Measurements from ENCODE around the gene POU3F3.

Gene POU3F3

DNA sequence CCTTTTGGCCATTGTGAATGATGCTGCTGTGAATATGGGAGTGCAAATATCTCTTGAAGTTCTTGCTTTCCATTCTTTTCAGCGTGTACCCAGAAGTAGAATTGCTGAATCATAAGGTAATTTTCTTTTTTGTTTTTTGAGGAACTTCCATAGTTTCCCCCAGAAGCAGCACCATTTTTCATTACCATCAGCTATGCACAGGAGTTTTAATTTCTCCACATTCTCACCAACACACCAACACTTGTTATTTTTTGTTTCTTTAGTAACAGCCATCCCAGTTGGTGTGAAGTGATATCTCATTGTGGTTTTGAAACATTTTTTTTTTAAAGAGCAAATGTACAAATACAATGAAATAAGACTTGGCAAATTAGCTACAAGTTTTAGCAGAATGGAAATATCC is 21.3 kb downstream of the POU3F3 start:
- DNase-seq (ENCODE audit: low read depth in 2 of 2) = no peak

DNA sequence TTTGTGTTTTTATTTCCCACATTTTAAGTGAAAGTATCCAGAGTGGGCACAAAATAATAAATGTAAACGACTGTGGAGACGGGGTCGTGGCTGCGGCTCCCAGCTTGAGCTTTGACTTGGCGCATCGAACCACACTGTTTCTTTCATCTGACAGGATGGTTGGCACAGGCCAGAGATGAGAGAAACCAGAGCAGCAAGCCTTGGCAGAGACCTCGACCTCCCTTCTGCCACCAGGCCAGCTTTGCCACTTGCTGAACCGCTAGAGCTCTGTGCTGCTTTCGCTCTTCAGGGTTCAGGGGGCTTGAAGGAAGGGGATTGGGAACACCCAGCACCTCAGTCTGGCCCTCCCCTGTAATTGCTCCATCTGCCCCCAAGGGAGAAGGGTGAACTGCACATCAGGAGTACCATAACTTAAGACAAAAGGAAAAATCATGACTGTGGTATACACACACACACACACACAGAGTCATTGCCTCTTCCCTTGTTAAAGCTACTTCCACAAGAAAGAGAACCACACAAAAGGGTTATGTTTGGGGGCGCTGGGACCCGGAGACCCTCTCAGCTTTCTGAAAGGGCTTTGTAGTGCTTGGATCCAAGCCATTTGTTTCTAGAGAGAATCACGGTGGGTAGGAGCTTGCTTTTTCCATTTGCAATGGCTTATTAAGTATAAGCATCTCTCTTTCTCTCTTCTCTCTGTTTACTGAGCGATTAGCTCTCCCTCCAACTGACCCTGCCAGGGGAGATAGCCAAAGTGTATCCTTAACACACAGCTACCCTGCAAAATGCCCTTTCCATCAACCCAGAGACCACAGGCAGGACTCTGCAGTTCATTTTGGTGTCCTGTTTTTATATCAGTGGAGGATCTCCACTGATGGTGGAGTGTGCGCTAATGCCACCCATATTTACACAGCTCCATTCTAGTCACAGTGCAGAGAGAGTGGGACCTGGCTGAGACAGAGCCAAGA is 23.0 kb downstream of the POU3F3 start:
- no peak for DNase-seq (ENCODE audit: low read depth in 2 of 2)

DNA sequence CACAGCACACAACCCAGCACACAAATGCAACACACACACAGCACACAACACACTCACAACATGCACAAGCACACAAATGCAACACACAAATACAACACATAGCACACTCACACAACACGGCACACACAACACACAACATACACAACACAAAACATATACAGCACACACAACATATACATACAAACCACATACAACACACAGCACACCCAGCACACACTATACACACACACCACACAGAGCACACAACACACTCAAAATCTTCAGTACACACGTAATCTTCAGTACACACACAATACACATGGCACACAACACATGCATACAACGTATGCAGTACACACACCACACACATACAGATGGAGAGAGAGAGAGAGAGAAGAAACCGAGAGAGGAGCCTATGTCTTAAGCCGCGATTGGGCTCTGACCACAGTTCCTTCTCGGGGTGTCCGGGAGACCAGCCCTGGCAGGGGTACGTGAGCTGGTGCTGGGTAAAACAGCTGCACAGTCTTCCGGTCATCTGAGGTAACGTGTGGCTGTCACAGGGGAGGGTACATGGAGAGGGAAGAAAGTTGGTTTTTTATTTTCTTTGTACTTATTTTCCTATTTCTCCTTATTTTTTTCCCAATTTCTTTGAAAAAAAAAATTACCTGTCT is 25.1 kb downstream of the POU3F3 start:
- no peak for DNase-seq (ENCODE audit: low read depth in 2 of 2)

DNA sequence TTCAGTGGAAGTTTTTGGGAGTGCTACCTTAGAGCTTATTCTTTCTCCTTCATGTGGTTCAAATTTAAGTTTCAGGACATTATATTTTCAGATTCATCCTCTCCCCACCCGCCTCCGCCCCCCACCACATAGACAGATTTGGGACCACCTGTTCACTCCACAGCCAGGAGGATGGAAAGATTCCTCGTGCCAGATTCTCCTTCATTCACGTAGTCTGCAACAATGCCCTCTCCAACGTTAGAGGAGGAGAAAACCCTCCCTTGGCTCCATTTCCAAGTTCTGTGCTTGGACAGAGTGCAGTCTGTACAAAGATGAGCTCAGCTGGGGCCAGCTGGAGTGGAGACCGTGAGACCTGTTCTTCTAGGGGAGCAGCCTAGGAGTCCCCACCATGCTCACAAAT is 26.2 kb downstream of the POU3F3 start:
- DNase-seq (ENCODE audit: low read depth in 2 of 2) = no peak

DNA sequence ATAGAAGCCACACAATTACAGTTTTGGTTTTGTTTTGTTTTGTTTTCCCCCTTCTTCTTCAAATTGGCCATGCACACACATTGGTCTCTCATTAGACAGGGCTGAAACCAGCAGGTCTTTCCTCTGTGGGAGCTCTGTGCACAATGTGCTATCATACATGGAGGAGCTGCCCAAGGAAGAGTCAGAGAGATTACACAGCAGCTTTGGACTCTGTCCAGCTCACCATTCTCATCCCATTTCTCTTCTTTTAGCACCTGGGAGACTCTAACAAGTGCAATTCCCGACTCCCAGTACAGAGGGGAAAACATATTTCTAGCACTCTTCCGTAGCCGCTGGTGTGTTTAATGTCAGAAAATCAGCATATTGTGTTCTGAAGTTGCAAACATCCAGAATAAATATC is 29.4 kb downstream of the POU3F3 start:
- no peak for DNase-seq (ENCODE audit: low read depth in 2 of 2)

DNA sequence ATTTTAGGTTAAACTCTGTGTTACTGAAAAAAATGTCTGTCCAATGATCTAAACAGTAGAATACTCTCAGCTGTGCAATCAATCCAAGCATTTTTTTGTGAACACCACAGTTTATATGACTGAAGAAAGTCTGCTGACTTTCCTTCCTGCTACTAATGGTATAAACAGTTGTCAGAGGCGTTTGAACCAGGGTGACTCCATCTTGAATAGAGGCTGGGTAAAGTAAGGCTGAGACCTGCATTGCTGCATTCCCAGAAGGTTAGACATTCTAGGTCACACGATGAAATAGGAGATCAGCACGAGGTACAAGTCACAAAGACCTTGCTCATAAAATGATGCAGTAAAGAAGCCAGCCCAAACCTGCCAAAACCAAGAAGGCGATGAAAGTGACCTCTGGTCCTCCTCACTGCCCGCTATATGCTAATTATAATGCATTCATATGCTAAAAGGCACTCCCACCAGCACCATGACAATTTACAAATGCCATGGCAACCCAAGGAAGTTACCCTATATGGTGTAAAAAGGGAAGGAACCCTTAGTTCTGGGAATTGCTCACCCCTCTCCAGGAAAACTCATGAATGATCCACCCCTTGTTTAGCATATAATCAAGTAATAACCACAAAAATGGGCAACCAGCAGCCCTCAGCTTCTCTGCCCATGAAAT is 31.3 kb downstream of the POU3F3 start:
- no peak for DNase-seq (ENCODE audit: low read depth in 2 of 2)

DNA sequence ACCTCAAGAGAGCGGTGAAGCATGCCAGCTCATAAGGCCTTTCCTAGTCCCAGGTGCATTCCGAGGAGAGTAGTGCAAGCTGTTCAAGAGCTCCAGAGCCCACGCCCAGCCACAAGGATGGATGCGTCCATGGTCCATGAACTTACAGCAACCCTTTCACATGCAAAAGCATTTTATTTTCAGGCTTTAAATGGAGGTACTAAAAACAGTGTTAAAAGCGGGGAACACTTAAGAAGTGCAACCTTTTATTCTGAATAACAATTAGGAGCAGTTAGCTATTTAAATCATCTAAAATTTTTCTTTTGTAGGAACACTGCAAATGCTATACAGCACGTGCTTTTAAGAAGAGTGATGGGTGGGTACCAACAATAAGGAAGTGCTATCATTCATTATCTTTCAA is 33.8 kb downstream of the POU3F3 start:
- DNase-seq (ENCODE audit: low read depth in 2 of 2) = no peak

DNA sequence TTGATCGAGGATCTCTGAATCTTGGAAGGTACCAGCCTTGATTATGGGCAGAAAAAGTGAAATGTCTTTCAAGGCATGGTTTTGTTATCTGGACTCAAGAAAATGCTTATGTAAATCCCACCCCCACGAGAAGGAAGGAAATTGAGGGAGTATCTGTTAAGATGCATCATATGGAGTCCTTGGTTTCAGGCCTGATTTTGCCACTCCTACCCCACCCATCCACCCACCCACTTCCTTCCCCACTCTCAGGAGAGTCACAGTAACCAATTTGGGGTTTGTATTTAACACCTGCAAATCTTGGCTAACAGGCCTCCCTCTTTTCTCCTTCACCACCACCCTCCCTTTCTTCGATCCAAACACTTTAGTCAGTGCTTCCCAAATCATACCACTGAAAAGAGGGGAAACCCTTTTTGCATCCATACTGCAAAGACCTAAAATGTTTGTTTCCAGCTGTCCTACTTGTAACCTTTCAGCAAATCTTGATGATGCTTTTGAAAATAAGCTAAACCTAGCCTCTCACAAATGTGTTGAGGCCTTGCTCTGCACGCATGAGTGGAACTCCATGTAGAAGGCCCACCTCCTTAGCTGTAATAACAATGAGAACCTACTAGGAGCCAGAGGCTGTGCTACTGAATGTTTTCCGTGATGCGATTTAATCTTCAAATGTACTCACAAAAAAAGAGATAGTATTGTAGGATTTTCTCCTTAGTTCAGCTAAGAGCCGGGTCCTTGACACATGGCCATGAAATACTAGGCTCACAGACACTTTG is 34.8 kb downstream of the POU3F3 start:
- DNase-seq (ENCODE audit: low read depth in 2 of 2) = no peak

DNA sequence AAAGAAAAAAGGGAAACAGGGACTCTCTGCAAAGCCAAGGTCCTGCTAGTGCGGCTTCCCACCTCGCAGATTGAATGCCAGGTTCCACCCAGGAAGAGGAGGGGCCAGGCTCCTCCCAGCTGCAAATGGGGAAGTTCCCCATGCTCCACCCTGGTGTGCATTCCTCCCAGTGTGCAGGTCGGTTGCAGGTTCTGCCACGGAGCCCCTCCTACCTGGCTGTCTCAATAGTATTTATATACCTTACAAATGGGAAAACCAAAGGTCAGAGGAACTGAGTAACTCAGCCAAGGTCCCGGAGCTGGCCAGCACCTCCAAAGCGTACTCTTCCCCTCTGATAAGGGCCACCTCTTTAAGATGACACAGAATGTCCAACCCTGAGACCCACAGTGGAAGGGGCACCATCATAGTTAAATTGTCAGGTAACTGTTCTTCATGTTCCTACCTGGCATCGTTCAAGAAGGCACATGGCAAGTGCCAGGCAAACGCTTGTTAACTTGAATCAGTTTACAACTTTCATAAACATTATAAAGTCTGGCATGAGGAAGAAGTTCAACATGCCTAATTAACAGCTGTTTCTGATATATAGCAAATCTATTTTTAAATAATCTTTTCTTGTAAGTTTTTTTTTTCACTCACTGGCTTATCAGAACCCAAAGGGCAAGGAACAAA is 35.5 kb downstream of the POU3F3 start:
- DNase-seq (ENCODE audit: low read depth in 2 of 2) = no peak

DNA sequence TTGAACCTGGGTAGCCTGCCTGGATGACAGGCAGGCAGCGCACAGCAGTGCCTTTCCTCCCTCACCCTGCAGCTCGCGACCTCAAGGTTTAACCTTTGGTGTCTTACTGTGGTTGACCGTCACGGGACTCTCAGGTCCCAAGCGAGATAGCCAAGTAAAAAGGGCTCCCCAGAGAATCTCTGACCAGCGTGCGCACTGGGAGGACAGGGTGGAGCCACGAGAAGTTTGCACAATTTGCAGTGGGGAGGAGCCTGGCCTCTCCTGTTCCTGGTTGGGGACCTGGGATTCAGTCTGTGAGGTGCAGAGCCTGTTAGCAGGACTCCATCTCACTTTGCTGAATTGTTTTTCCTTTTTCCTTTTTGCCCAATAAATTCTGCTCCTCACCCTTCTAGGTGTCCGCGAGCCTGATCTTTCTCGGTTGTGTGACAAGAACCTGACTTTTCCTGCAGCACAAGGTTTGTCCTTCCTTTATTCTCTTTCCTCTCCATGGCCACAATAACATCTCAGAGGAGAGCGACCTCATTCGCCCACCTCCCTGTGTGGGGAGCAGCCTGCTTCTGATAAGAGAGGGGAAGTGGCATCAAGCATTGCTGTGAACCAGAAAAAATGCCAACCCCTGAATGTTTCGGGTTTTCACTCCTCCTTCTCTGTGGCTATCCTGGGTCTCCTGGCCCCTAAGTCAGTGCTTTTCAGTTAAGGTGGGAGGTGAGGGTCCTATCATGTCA is 36.2 kb downstream of the POU3F3 start:
- no peak for DNase-seq (ENCODE audit: low read depth in 2 of 2)

DNA sequence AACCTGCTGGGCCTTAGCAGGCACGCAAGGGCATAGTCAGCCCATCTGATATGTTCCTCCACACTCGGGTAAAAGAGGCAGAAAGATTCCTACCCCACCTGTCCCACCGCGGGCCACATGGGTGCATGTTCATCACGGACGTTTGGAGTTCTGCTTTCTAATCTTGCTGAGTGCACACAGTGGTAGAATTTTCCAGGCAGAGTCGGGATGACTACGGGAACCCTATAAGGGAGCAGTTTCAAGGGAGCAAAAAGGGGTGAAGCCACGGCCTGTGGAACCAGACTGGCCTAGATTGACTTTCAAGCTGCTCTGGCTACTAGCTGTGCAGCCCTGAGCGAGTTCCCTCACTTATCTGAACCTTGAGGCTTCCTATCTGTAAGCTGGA is 36.8 kb downstream of the POU3F3 start:
- DNase-seq (ENCODE audit: low read depth in 2 of 2) = no peak

DNA sequence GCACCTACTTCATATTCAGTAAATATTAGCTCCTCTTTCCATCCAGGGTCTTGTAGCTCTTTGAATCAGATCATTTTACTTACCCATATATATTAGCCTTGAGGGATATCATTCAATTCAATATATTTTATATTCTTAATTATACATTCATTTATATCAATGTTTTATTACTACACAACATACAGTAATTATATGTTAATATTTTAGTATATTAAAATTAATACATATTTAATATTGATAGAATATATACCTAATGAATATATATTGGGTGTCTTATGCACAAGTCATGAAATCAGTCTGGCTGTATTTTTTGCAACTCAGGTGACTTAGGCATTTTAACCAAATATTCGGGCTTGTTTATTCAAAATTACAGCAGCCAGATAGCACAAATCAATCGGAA is 37.2 kb downstream of the POU3F3 start:
- DNase-seq (ENCODE audit: low read depth in 2 of 2) = no peak

DNA sequence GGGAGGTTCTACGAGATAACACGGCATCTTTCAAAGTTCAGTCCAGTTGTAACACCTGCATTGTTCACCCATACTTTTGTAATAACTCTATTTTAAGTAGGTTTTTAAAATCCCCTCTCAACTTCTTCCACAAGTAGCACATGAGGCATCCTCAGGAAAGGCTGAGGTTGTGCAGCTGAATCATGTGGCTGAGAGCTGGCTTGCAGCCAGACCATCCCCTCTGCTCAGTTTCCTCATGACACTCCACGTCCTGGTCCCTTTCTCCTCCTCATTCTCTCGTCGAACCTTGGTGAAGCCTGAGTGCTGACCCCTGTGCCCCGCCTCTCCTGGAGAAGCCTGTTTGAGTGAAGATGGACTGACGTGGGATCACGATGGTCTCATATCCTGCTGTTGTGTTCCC is 42.5 kb downstream of the POU3F3 start:
- DNase-seq (ENCODE audit: low read depth in 2 of 2) = no peak

DNA sequence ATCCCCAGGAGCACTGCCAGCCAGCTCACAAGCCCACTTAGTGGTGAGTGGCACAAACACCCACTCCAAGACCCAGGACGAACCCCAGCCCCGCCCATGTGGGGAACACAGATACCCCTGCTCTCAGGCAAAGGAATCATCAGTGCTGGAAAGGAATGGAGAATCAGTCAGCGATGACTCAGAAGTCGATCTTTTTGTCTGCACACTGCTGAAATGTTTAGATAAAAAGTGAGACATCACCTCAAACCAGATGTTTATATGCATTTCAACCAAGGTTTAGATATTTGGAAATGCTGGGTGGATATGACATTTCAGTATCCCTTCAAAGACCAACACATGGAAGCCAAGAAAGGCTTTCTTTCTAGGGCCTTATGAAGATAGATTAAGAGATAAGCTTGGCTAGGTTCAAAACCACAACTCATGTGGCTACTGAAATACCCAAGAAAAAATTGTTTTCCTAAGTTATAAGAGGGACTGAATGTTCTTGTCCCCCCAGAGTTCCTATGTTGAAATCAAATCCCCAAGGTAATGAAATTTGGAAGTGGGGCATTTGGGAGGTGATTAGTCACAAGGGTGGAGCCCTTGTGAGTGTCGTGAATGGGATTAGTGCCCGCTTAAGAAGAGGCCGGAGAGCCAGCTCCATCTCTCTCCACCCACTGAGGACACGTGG is 43.7 kb downstream of the POU3F3 start:
- DNase-seq (ENCODE audit: low read depth in 2 of 2) = no peak

DNA sequence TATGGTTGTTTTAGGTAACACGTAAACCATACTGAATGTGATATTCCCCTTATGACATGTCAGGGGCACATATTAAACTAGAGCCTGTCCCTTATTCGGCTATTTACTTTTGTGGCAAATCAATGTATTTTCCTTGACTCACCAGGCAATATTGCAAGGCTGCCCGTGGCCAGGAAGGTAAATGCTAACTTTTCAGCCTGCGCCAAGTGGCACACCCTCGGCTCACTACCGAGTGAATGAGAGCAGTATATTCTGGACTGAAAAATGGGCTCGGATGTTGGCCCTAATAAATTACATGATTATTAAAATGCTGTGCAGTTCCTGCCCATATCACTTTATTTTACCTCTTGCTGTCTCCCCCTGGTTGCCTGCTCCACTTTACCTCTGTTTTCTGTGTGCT is 46.7 kb downstream of the POU3F3 start:
- no peak for DNase-seq (ENCODE audit: low read depth in 2 of 2)

DNA sequence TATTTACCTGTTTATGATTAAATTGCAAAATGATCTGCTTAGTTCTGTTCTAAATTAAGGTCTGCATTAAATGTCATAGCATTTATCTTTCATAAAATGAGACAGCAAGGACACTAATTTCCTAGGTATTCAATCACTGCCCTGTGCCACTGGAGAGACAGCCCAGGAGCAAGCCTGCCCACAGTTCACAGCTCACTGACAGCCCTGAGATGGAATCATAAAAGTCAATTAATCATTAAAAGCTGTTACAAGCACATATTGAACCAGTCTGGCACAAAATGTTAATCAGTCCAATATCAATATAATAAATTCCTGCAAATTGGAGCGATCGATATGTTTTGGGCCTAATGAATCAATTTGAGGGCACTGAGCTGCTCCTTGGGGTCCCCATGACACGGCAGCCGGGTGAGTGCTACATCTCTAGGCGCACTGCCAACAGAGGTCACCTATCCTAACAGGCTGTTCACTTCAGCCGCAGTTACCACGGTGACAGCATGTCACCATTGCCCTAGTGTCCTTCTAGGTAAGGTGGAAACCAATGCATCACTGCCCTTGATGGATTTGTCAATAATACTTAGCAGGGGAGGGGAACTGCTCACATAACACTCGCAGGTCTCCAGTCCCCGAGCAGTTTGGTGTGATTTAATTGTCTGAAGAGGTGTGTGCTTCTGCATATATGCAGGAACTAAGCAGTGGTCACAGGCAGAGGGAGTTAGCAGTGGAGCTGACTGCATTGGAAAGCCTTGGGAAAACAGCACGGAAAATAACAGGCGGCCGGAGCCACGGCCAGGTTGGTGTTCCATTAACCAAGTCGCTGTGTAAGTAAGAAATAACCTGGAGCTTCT is 47.3 kb downstream of the POU3F3 start:
- no peak for DNase-seq (ENCODE audit: low read depth in 2 of 2)

DNA sequence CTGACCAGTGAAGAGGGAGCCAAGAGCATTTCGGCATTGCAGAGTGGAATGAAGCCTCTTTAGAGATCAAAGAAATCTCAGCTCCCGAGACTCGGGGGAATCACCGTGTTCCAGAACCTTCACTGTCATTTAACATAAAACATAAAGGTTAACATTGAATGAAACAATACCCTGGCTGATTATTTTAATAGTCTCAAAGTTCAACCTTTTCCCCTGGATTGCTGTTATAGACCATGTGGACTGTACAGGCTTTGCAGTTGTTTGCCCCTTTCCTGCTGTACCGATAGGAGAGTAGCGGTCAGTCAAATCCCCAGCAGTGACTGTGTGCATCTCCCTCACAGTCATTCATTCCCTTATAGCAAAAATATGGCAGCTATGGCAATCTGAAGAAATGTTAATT is 48.4 kb downstream of the POU3F3 start:
- DNase-seq (ENCODE audit: low read depth in 2 of 2) = no peak

Measured in stimulated activated CD4-positive, alpha-beta T cell treated with anti-CD3 and anti-CD28 coated beads, Interleukin-1b, Interleukin-23, amount 100 ng/mL, for 1 hour (primary cell).